ENCODE measurements around the gene GRB10. TPM values are rescaled to one million over a fixed set of nuclear protein-coding genes. Genes with fewer than 3 reads are reported as not detected.

Gene GRB10
- total and polyA plus RNA-seq, 2 donors (not counting 3 experiments of a cell fraction or from before 2014, with no cell fraction given), result 43.7 to 240 TPM

DNA sequence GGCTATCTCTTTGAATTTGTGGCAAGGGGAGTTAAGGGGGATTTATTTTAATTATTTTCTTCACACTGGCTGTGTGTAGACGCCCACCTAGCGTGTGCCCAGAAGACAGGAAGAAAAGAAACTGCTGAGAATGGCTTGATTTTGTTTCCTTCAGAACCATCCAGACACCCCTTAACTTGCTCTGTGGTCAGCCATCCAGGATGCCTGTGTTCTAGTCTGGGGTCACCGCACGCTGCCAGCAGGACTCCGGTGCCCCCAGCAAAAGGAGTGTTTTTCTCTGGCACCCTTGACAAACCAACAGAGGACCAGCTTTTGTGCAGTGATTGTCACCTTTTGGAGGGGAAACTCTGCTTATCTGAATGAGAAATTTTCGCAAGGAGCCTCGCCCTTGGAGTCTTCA, 222.8 kb downstream of the GRB10 start:
- no peaks in the 10 kb centered on the region for H3K9me3 ChIP-seq (replicated peaks; ENCODE audit: control insufficient read depth, insufficient read depth, low read length)
- DNase-seq (ENCODE audit: low read depth, low spot score), result no peak
- no peaks in the 10 kb centered on the region for H3K79me2 ChIP-seq (ENCODE audit: control insufficient read depth, insufficient read depth, low read length)
- peaks cover 6 to 7% of the 10 kb centered on the region in 2 experiments for H3K27me3 ChIP-seq (ENCODE audit: control insufficient read depth in 2 of 2, insufficient read depth in 2 of 2, low read length in 2 of 2)
- H3K36me3 ChIP-seq (ENCODE audit: control insufficient read depth in 2 of 2, extremely low read depth in 1 of 2, insufficient read depth in 2 of 2, low read length in 2 of 2), result no peaks in the 10 kb centered on the region
- TF ChIP-seq, protein P1, sequence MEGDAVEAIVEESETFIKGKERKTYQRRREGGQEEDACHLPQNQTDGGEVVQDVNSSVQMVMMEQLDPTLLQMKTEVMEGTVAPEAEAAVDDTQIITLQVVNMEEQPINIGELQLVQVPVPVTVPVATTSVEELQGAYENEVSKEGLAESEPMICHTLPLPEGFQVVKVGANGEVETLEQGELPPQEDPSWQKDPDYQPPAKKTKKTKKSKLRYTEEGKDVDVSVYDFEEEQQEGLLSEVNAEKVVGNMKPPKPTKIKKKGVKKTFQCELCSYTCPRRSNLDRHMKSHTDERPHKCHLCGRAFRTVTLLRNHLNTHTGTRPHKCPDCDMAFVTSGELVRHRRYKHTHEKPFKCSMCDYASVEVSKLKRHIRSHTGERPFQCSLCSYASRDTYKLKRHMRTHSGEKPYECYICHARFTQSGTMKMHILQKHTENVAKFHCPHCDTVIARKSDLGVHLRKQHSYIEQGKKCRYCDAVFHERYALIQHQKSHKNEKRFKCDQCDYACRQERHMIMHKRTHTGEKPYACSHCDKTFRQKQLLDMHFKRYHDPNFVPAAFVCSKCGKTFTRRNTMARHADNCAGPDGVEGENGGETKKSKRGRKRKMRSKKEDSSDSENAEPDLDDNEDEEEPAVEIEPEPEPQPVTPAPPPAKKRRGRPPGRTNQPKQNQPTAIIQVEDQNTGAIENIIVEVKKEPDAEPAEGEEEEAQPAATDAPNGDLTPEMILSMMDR (IDR thresholded peaks at IDR 0.05; ENCODE audit: extremely low read depth in 1 of 2, insufficient read depth in 1 of 2, low read depth in 1 of 2, low read length in 2 of 2), result no peak
- no peak for TF ChIP-seq JUN (IDR thresholded peaks at IDR 0.05; ENCODE audit: borderline replicate concordance, insufficient read depth, insufficient read length, low read depth)
- TF ChIP-seq POLR2A (IDR thresholded peaks at IDR 0.05; ENCODE audit: low read depth, low read length), result no peak
- no peak for TF ChIP-seq GATA2 (IDR thresholded peaks at IDR 0.05; ENCODE audit: insufficient read depth, insufficient read length, low read depth, low read length)
- TF ChIP-seq, protein P2, sequence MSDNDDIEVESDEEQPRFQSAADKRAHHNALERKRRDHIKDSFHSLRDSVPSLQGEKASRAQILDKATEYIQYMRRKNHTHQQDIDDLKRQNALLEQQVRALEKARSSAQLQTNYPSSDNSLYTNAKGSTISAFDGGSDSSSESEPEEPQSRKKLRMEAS (IDR thresholded peaks at IDR 0.05; ENCODE audit: insufficient read depth, insufficient read length), result no peak
- no peak for TF ChIP-seq FOS (IDR thresholded peaks at IDR 0.05; ENCODE audit: borderline replicate concordance, insufficient read depth, low read length)
- TF ChIP-seq EZH2 (IDR thresholded peaks at IDR 0.05; ENCODE audit: borderline replicate concordance, low read depth, low read length, severe bottlenecking), result no peak
- TF ChIP-seq POLR2AphosphoS5 (IDR thresholded peaks at IDR 0.05; ENCODE audit: insufficient read depth, low read depth, low read length), result no peak
- no peak for TF ChIP-seq MYC (IDR thresholded peaks at IDR 0.05; ENCODE audit: low read depth, low read length)
- FAIRE-seq, result no peak
- H3K4me1 ChIP-seq (ENCODE audit: control insufficient read depth, extremely low read depth, insufficient read depth, low read length), result no peaks in the 10 kb centered on the region
- H3K27ac ChIP-seq (ENCODE audit: insufficient read depth, low read depth, low read length), result no peak overlapping the region
- H3K4me2 ChIP-seq (ENCODE audit: insufficient read depth, low read length), result no peak overlapping the region
- no peak overlapping the region for H3K9ac ChIP-seq (replicated peaks; ENCODE audit: extremely low read depth, insufficient read depth, low read length)
- intact Hi-C loops (cut with micrococcal nuclease) (no loop called here), dilution Hi-C loops (cut with MboI; ENCODE audit: extremely low pct_ligation_motif_present, low sequenced_read_pairs) (no loop called here)
- no peak overlapping the region for H3K4me3 ChIP-seq (replicated peaks in 1 of 3; ENCODE audit: insufficient read depth in 1 of 3, low read depth in 1 of 3, low read length in 3 of 3)
- no peaks in the 10 kb centered on the region for H3K9me1 ChIP-seq (replicated peaks; ENCODE audit: control insufficient read depth, extremely low read depth, insufficient read depth, low read length)
- ChIA-PET CTCF (no interaction called here), POLR2A (no interaction called here)
- H4K20me1 ChIP-seq (replicated peaks; ENCODE audit: control insufficient read depth, extremely low read depth, insufficient read depth, low read length), result no peaks in the 10 kb centered on the region
- no peak overlapping the region for H2AFZ ChIP-seq (ENCODE audit: low read depth, low read length)
- BruUV-seq (replicated peaks), result no TSS peak

All from endothelial cell of umbilical vein (primary cell).